Measurements from ENCODE around the gene LUZP2.

DNA sequence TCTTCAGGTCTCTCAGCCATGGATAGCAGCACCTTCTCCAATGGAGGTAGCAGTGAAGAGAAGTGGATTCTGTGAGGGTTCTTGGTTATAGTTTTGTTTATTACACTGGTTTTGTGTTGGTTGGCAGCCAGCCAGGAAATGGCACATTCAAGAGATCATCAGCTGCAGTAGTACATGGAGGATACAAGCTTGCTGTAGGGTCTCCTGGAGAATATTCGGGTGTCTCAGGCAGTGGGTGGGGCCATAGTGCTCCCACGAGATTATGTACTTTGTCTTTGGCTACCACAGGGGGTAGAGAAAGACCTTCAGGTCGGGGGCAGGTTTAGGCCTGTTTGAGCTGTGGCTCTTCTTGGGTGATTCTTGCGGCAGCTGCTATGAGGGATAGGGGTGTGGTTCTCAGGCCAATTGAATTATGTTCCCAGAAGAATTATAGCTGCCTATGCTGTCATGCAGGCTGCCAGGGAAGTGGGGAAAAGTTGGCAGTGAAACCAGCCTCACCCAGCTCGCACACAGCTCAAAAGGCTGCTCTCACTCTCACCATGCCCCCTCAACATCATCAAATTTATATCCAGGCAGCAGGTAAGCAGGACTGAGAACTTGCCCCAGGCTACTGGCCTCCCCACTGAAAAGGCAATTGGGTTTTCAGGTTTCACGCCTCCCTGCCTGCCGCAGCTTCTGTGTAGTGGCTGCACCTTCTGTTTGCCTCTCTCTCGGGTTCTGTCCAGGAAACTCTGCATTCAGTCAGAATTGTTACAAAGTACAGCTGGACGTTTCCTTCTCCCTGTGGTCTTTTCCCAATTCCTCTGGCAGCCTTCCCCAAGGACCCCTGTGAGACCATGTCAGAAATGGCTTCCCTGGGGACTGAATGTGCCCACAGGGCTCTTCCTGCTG lies 435.5 kb downstream of the LUZP2 start:
- TF ChIP-seq RAD21 (IDR thresholded peaks at IDR 0.05; ENCODE audit: low read length) (no peak), EZH2phosphoT487 (IDR thresholded peaks at IDR 0.05; ENCODE audit: borderline replicate concordance, low read depth) (no peak)

All from SK-N-SH (cell line).